H9 (cell line): ENCODE measurements around the gene SSTR4. TPM values are rescaled to one million over a fixed set of nuclear protein-coding genes. Genes with fewer than 3 reads are reported as not detected.

Experiments used
- DNase-seq: peaks from one replicate; pipeline ENCODE4 v3.0.0-alpha.2; 2017
- H2AFZ ChIP-seq: one replicate; pipeline ENCODE4 v1.6.1; 2013; ENCODE audit warnings: mild to moderate bottlenecking, low read length, control low read depth, moderate library complexity
- H2AK5ac ChIP-seq: 2 replicates; pipeline ENCODE4 v1.6.1; 2013; ENCODE audit warnings: low read length, control low read depth, mixed read lengths; ENCODE audit not compliant: insufficient read length
- H2BK120ac ChIP-seq: one replicate; pipeline ENCODE4 v1.6.1; 2013; ENCODE audit warnings: low read depth, mild to moderate bottlenecking, low read length, control low read depth, inconsistent platforms; ENCODE audit not compliant: poor library complexity, severe bottlenecking
- H2BK12ac ChIP-seq: 2 replicates; pipeline ENCODE4 v1.6.1; 2013; ENCODE audit warnings: low read length, control low read depth, mixed read lengths, low read depth; ENCODE audit not compliant: insufficient read length
- H2BK15ac ChIP-seq: 2 replicates; pipeline ENCODE4 v1.6.1; 2013; ENCODE audit warnings: low read depth, low read length, control low read depth
- H2BK20ac ChIP-seq: one replicate; pipeline ENCODE4 v1.6.1; 2013; ENCODE audit warnings: low read depth, mild to moderate bottlenecking, low read length, control low read depth, inconsistent platforms; ENCODE audit not compliant: poor library complexity, severe bottlenecking
- H2BK5ac ChIP-seq: 2 replicates; pipeline ENCODE4 v1.6.1; 2013; ENCODE audit warnings: low read length, control low read depth, mixed read lengths; ENCODE audit not compliant: insufficient read length
- H3K14ac ChIP-seq: 2 replicates; pipeline ENCODE4 v1.6.1; 2013; ENCODE audit warnings: low read length, control low read depth; ENCODE audit not compliant: insufficient read depth
- H3K18ac ChIP-seq: 2 replicates; pipeline ENCODE4 v1.6.1; 2013; ENCODE audit warnings: low read depth, mild to moderate bottlenecking, mixed read lengths, low read length, control low read depth; ENCODE audit not compliant: insufficient read length
- H3K23ac ChIP-seq: 2 replicates; pipeline ENCODE4 v1.6.1; 2013; ENCODE audit warnings: low read length, control low read depth, mixed read lengths, low read depth; ENCODE audit not compliant: insufficient read length
- H3K23me2 ChIP-seq: 2 replicates; pipeline ENCODE4 v1.6.1; 2013; ENCODE audit warnings: low read depth, mild to moderate bottlenecking, mixed read lengths, low read length, control low read depth; ENCODE audit not compliant: insufficient read length, poor library complexity, severe bottlenecking
- H3K27ac ChIP-seq: 2 replicates; pipeline ENCODE4 v1.5.1; 2013; ENCODE audit warnings: low read length, control low read depth, mixed read lengths, low read depth; ENCODE audit not compliant: insufficient read length
- H3K27me3 ChIP-seq: 2 replicates; pipeline ENCODE4 v1.6.1; 2013; ENCODE audit warnings: low read length, control low read depth, inconsistent platforms; ENCODE audit not compliant: insufficient read depth
- H3K4ac ChIP-seq: 2 replicates; pipeline ENCODE4 v1.6.1; 2013; ENCODE audit warnings: low read depth, mild to moderate bottlenecking, control low read depth, inconsistent platforms, low read length, moderate library complexity
- H3K4me1 ChIP-seq: 2 replicates; pipeline ENCODE4 v1.6.1; 2013; ENCODE audit warnings: low read length, control low read depth, inconsistent platforms; ENCODE audit not compliant: insufficient read depth
- H3K4me2 ChIP-seq: 2 replicates; pipeline ENCODE4 v1.6.1; 2013; ENCODE audit warnings: low read length, control low read depth, mixed read lengths; ENCODE audit not compliant: insufficient read length, insufficient read depth
- H3K56ac ChIP-seq: 2 replicates; pipeline ENCODE4 v1.6.1; 2013; ENCODE audit warnings: low read depth, mild to moderate bottlenecking, mixed read lengths, low read length, control low read depth; ENCODE audit not compliant: insufficient read length
- H3K79me1 ChIP-seq: 2 replicates; pipeline ENCODE4 v1.6.1; 2013; ENCODE audit warnings: low read depth, mild to moderate bottlenecking, moderate library complexity, low read length, control low read depth, inconsistent platforms; ENCODE audit not compliant: insufficient read depth, poor library complexity, severe bottlenecking
- H3K79me2 ChIP-seq: 2 replicates; pipeline ENCODE4 v1.6.1; 2013; ENCODE audit warnings: low read length, control low read depth, inconsistent platforms; ENCODE audit not compliant: insufficient read depth
- H3K9ac ChIP-seq: 2 replicates; pipeline ENCODE4 v1.6.1; 2013; ENCODE audit warnings: low read length, control low read depth, mixed read lengths; ENCODE audit not compliant: insufficient read length; ENCODE audit errors: extremely low read depth
- H3K9me3 ChIP-seq: one replicate; pipeline ENCODE4 v1.6.1; 2013; ENCODE audit warnings: low read depth, low read length, inconsistent platforms; ENCODE audit not compliant: control insufficient read depth
- H3T11ph ChIP-seq: one replicate; pipeline ENCODE4 v1.6.1; 2013; ENCODE audit warnings: mild to moderate bottlenecking, low read length, control low read depth, inconsistent platforms
- H4K20me1 ChIP-seq: one replicate; pipeline ENCODE4 v1.6.1; 2013; ENCODE audit not compliant: control insufficient read depth, insufficient read length, insufficient read depth
- H4K5ac ChIP-seq: 2 replicates; pipeline ENCODE4 v1.6.1; 2013; ENCODE audit warnings: low read depth, mild to moderate bottlenecking, mixed read lengths, low read length, control low read depth; ENCODE audit not compliant: insufficient read length
- H4K8ac ChIP-seq: replicated peaks from 2 replicates; pipeline ENCODE4 v1.6.1; 2013; ENCODE audit warnings: low read length, control low read depth, mixed read lengths, low read depth; ENCODE audit not compliant: insufficient read length
- H4K91ac ChIP-seq: 2 replicates; pipeline ENCODE4 v1.6.1; 2013; ENCODE audit warnings: low read depth, mild to moderate bottlenecking, moderate library complexity, mixed read lengths, low read length, control low read depth; ENCODE audit not compliant: insufficient read length
- H3K27ac Mint-ChIP-seq, 3 experiments: 2 replicates in 2 of 3; 3 replicates in 1 of 3; pipeline ENCODE4 v1.8.0; 2020 to 2021; ENCODE audit warnings: mixed read lengths in 3 of 3, mild to moderate bottlenecking in 1 of 3, moderate library complexity in 1 of 3
- H3K27me3 Mint-ChIP-seq: 2 replicates; pipeline ENCODE4 v1.8.0; 2021; ENCODE audit warnings: low read depth, mild to moderate bottlenecking, moderate library complexity, mixed read lengths
- H3K36me3 Mint-ChIP-seq, 3 experiments: 2 replicates in 2 of 3; 3 replicates in 1 of 3; pipeline ENCODE4 v1.8.0; 2020 to 2021; ENCODE audit warnings: low read depth in 3 of 3, mixed read lengths in 3 of 3; ENCODE audit not compliant: insufficient read depth in 1 of 3
- H3K4me1 Mint-ChIP-seq, 2 experiments: 2 replicates each; pipeline ENCODE4 v1.8.0; 2020; ENCODE audit warnings: mixed read lengths in 2 of 2
- H3K4me3 Mint-ChIP-seq, 2 experiments: 2 replicates in 1 of 2; 3 replicates in 1 of 2; pipeline ENCODE4 v1.8.0; 2020 to 2021; ENCODE audit warnings: mild to moderate bottlenecking in 2 of 2, mixed read lengths in 2 of 2, moderate library complexity in 1 of 2
- H3K9me3 Mint-ChIP-seq, 2 experiments: 2 replicates in 1 of 2; 3 replicates in 1 of 2; pipeline ENCODE4 v1.8.0; 2020; ENCODE audit warnings: mild to moderate bottlenecking in 2 of 2, mixed read lengths in 2 of 2, moderate library complexity in 1 of 2
- CTCF ChIP-seq: fragments of 200-600 bp; sonication (generic); conservative IDR thresholded peaks from 3 replicates; pipeline ENCODE4 v1.8.0; 2021; ENCODE audit warnings: antibody characterized with exemption, mild to moderate bottlenecking
- WGBS: extraction: QIAGEN DNeasy Blood & Tissue Kit; methylation state at CpG from one replicate; pipeline ENCODE4 v1.1.7; 2013; ENCODE audit warnings: missing lambda C conversion rate, low lambda C conversion rate, mixed read lengths; ENCODE audit not compliant: insufficient read length; ENCODE audit errors: extremely low coverage; 5-methylcytosine and 5-hydroxymethylcytosine counted together
- total RNA-seq: library from RNA; stranded (reverse); gene quantifications from 2 replicates; pipeline ENCODE4 v1.2.1, GENCODE V29; 2021

Gene SSTR4
- total RNA-seq, 1 experiment from 2014 or later = not detected

GRCh38 chr20:23059001-23059400 is 23.9 kb downstream of the SSTR4 start:
- Histone ChIP-seq H4K20me1 (no peaks in the 10 kb centered on the region), H3K4me1 (peaks cover 3% of the 10 kb centered on the region; the same call in 1 of the 2 replicates), H2BK20ac (no peak overlapping the region), H3K9me3 (no peaks in the 10 kb centered on the region), H4K5ac (no peak overlapping the region), H3K23ac (no peak overlapping the region), H2AFZ (no peak overlapping the region), H3K18ac (no peak overlapping the region), H2AK5ac (no peak overlapping the region), H2BK12ac (no peak overlapping the region), H2BK120ac (no peak overlapping the region), H2BK5ac (no peak overlapping the region), H4K91ac (no peak overlapping the region), H3K4me2 (no peak overlapping the region), H2BK15ac (no peak overlapping the region), H3K79me2 (no peaks in the 10 kb centered on the region), H3K14ac (no peak overlapping the region), H3K27me3 (no peaks in the 10 kb centered on the region), H3K56ac (no peak overlapping the region), H4K8ac (no peak overlapping the region), H3K23me2 (no peaks in the 10 kb centered on the region), H3K4ac (no peak overlapping the region), H3K27ac (no peak overlapping the region), H3T11ph (no peak overlapping the region), H3K9ac (no peak overlapping the region), H3K79me1 (no peaks in the 10 kb centered on the region)
- Mint-ChIP-seq H3K4me3 (no peak overlapping the region), H3K4me1 (peaks cover 21 to 31% of the 10 kb centered on the region in 2 experiments), H3K36me3 (no peaks in the 10 kb centered on the region), H3K27me3 (peaks cover 2% of the 10 kb centered on the region), H3K27ac (no peak overlapping the region), H3K9me3 (peaks cover 0 to 3% of the 10 kb centered on the region in 2 experiments; a peak in 2 of 5 replicates)
- no peak for TF ChIP-seq CTCF
- no peak for DNase-seq
- no CpG with 5 or more reads among the region's 3 CpGs for WGBS
